H1 (cell line): ENCODE measurements around the gene FAM162A. TPM values are rescaled to one million over a fixed set of nuclear protein-coding genes. Genes with fewer than 3 reads are reported as not detected.

ENCODE experiments used
- CTCF ChIA-PET: fragments of 300-600 bp; sonication (Branson Sonifier 250); formaldehyde crosslinking; loops from one replicate; lab custom pipeline; 2021; ENCODE audit not compliant: partially characterized antibody; lab: Charles Lee
- POLR2A ChIA-PET: fragments of 300-600 bp; sonication (Branson Sonifier 250); formaldehyde crosslinking; loops from one replicate; lab custom pipeline; 2021; ENCODE audit warnings: inconsistent platforms; ENCODE audit not compliant: partially characterized antibody; lab: Charles Lee
- DNase-seq, 2 experiments: peaks; one replicate each; pipeline versions ENCODE4 v3.0.0 to v3.0.0-alpha.2; 2010 to 2022; ENCODE audit warnings: low spot score in 2 of 2, low read depth in 1 of 2, mixed read lengths in 1 of 2
- FAIRE-seq: peaks from 2 replicates; lab custom pipeline; 2011; peaks lifted over from hg19 to GRCh38; lab: Jason Lieb, UNC
- H2AFZ ChIP-seq: 2 replicates; pipeline ENCODE4 v1.8.1; 2012; ENCODE audit warnings: low read length, inconsistent platforms
- H2AK5ac ChIP-seq: 2 replicates; pipeline ENCODE4 v1.6.1; 2013; ENCODE audit warnings: low read depth, low read length
- H2BK120ac ChIP-seq: replicated peaks from 2 replicates; pipeline ENCODE3; 2013; ENCODE audit warnings: low read depth, low read length, inconsistent platforms
- H2BK12ac ChIP-seq: 2 replicates; pipeline ENCODE4 v1.6.1; 2013; ENCODE audit warnings: low read depth, low read length
- H2BK15ac ChIP-seq: 2 replicates; pipeline ENCODE4 v1.6.1; 2013; ENCODE audit warnings: low read length
- H2BK20ac ChIP-seq: 2 replicates; pipeline ENCODE4 v1.6.1; 2013; ENCODE audit warnings: low read length
- H2BK5ac ChIP-seq: 2 replicates; pipeline ENCODE4 v1.6.1; 2013; ENCODE audit warnings: low read depth, low read length
- H3K14ac ChIP-seq: 2 replicates; pipeline ENCODE4 v1.6.1; 2013; ENCODE audit warnings: inconsistent platforms; ENCODE audit not compliant: insufficient read length
- H3K18ac ChIP-seq: 2 replicates; pipeline ENCODE4 v1.6.1; 2013; ENCODE audit warnings: low read length; ENCODE audit errors: extremely low read depth
- H3K23ac ChIP-seq: 2 replicates; pipeline ENCODE4 v1.6.1; 2013; ENCODE audit warnings: inconsistent platforms; ENCODE audit not compliant: insufficient read length
- H3K23me2 ChIP-seq: 2 replicates; pipeline ENCODE4 v1.6.1; 2013; ENCODE audit warnings: low read depth, low read length
- H3K27ac ChIP-seq: 2 replicates; pipeline ENCODE4 v1.6.1; 2011; ENCODE audit warnings: low read depth, low read length, inconsistent platforms
- H3K27me3 ChIP-seq, 4 experiments: replicated peaks in 1 of 4; 1 replicate in 1 of 4; 2 replicates in 3 of 4; pipeline versions ENCODE4 v1.6.1 to v1.8.1; 2011 to 2013; ENCODE audit warnings: low read length in 3 of 4, mild to moderate bottlenecking in 3 of 4, inconsistent platforms in 2 of 4, mixed read lengths in 2 of 4, moderate library complexity in 1 of 4; ENCODE audit not compliant: control insufficient read depth in 3 of 4, insufficient read depth in 3 of 4; ENCODE audit errors: extremely low read depth in 1 of 4
- H3K36me3 ChIP-seq, 4 experiments: 2 replicates each; pipeline versions ENCODE4 v1.6.1 to v1.8.1; 2011 to 2013; ENCODE audit warnings: mild to moderate bottlenecking in 4 of 4, low read length in 3 of 4, moderate library complexity in 2 of 4, control low read depth in 1 of 4, inconsistent platforms in 1 of 4; ENCODE audit not compliant: insufficient read depth in 4 of 4, control insufficient read depth in 2 of 4
- H3K4ac ChIP-seq: replicated peaks from 2 replicates; pipeline ENCODE3; 2013; ENCODE audit warnings: low read length, low read depth, mixed read lengths, inconsistent platforms; ENCODE audit not compliant: insufficient read length
- H3K4me1 ChIP-seq, 4 experiments: replicated peaks in 1 of 4; 1 replicate in 1 of 4; 2 replicates in 3 of 4; pipeline versions ENCODE4 v1.6.1 to v1.8.1; 2011 to 2013; ENCODE audit warnings: low read length in 3 of 4, inconsistent platforms in 2 of 4, mixed read lengths in 1 of 4; ENCODE audit not compliant: insufficient read depth in 4 of 4, control insufficient read depth in 3 of 4
- H3K4me2 ChIP-seq, 2 experiments: 2 replicates each; pipeline versions ENCODE4 v1.6.1 to v1.8.1; 2011 to 2013; ENCODE audit warnings: low read depth in 2 of 2, low read length in 2 of 2, control low read depth in 1 of 2, inconsistent platforms in 1 of 2, mild to moderate bottlenecking in 1 of 2; ENCODE audit not compliant: insufficient read depth in 1 of 2
- H3K4me3 ChIP-seq, 4 experiments: fragments of 200-600, 300-600 bp in 1 of 4; sonication (generic), shearing (Covaris generic), sonication (Bioruptor Twin) in 1 of 4; 2 replicates each; pipeline versions ENCODE4 v1.5.1 to v1.8.1; 2011 to 2016; ENCODE audit warnings: low read length in 4 of 4, low read depth in 3 of 4, control low read depth in 2 of 4, inconsistent platforms in 2 of 4, mild to moderate bottlenecking in 2 of 4, mixed read lengths in 1 of 4, moderate library complexity in 1 of 4; ENCODE audit not compliant: insufficient read depth in 2 of 4; ENCODE audit errors: extremely low read depth in 1 of 4
- H3K56ac ChIP-seq: replicated peaks from 2 replicates; pipeline ENCODE3; 2013; ENCODE audit warnings: low read depth, mild to moderate bottlenecking, mixed read lengths, low read length, inconsistent platforms; ENCODE audit not compliant: insufficient read length
- H3K79me1 ChIP-seq: 2 replicates; pipeline ENCODE4 v1.6.1; 2013; ENCODE audit warnings: low read depth, low read length, control low read depth
- H3K79me2 ChIP-seq, 2 experiments: 2 replicates each; pipeline versions ENCODE4 v1.6.1 to v1.8.1; 2012 to 2013; ENCODE audit warnings: low read length in 2 of 2, mild to moderate bottlenecking in 2 of 2, inconsistent platforms in 1 of 2; ENCODE audit not compliant: insufficient read depth in 2 of 2, control insufficient read depth in 1 of 2
- H3K9ac ChIP-seq, 4 experiments: replicated peaks in 1 of 4; 1 replicate in 1 of 4; 2 replicates in 3 of 4; pipeline versions ENCODE4 v1.6.1 to v1.8.1; 2011 to 2013; ENCODE audit warnings: low read depth in 3 of 4, low read length in 3 of 4, control low read depth in 2 of 4, mild to moderate bottlenecking in 2 of 4, moderate library complexity in 2 of 4, inconsistent platforms in 1 of 4; ENCODE audit errors: extremely low read depth in 1 of 4
- H3K9me3 ChIP-seq, 2 experiments: 2 replicates each; pipeline versions ENCODE4 v1.6.1 to v1.8.1; 2012 to 2013; ENCODE audit warnings: mild to moderate bottlenecking in 2 of 2, moderate library complexity in 2 of 2, control low read depth in 1 of 2, inconsistent platforms in 1 of 2, low read depth in 1 of 2, low read length in 1 of 2, mixed read lengths in 1 of 2; ENCODE audit not compliant: insufficient read depth in 2 of 2
- H4K20me1 ChIP-seq, 2 experiments: replicated peaks in 1 of 2; 2 replicates each; pipeline versions ENCODE3 to v1.8.1; 2011 to 2013; ENCODE audit warnings: inconsistent platforms in 2 of 2, low read length in 2 of 2, mild to moderate bottlenecking in 1 of 2; ENCODE audit not compliant: insufficient read depth in 2 of 2, control insufficient read depth in 1 of 2
- H4K5ac ChIP-seq: 2 replicates; pipeline ENCODE4 v1.6.1; 2013; ENCODE audit warnings: low read length, low read depth, mixed read lengths, inconsistent platforms; ENCODE audit not compliant: insufficient read length
- H4K8ac ChIP-seq: 2 replicates; pipeline ENCODE4 v1.8.0; 2013; ENCODE audit warnings: mild to moderate bottlenecking, moderate library complexity, low read length, inconsistent platforms; ENCODE audit not compliant: insufficient read depth; ENCODE audit errors: extremely low read depth
- H4K91ac ChIP-seq: replicated peaks from 2 replicates; pipeline ENCODE3; 2013; ENCODE audit warnings: low read length, mixed read lengths, inconsistent platforms; ENCODE audit not compliant: insufficient read length
- FOSL1 ChIP-seq: IDR thresholded peaks from 2 replicates; pipeline ENCODE4 v1.6.1; 2011; ENCODE audit warnings: mild to moderate bottlenecking, low read depth, low read length, moderate library complexity; ENCODE audit not compliant: insufficient read depth
- HDAC2 ChIP-seq, 2 experiments: fragments of 300-600 bp in 1 of 2; sonication (generic) in 1 of 2; IDR thresholded peaks; 2 replicates each; pipeline ENCODE4 v1.6.1; 2011 to 2012; ENCODE audit warnings: low read depth in 2 of 2, low read length in 2 of 2, mild to moderate bottlenecking in 2 of 2, moderate library complexity in 2 of 2, borderline replicate concordance in 1 of 2, inconsistent platforms in 1 of 2
- RAD21 ChIP-seq, 2 experiments: IDR thresholded peaks in 1 of 2; conservative IDR thresholded peaks in 1 of 2; 2 replicates each; pipeline ENCODE4 v1.6.1; 2011; ENCODE audit warnings: low read depth in 2 of 2, low read length in 2 of 2, improper control_type of control experiment in 1 of 2, inconsistent platforms in 1 of 2, mild to moderate bottlenecking in 1 of 2, moderate library complexity in 1 of 2
- TCF12 ChIP-seq: IDR thresholded peaks from 2 replicates; pipeline ENCODE4 v1.6.1; 2011; ENCODE audit warnings: low read depth, mild to moderate bottlenecking, low read length
- USF2 ChIP-seq: IDR thresholded peaks from 2 replicates; pipeline ENCODE4 v1.6.1; 2011; ENCODE audit warnings: low read length, improper control_type of control experiment
- WGBS, 2 experiments: shearing (Covaris generic) in 1 of 2; methylation state at CpG; one replicate each; pipeline versions ENCODE4 v1.1.6 to v1.1.7; 2013 to 2015; ENCODE audit warnings: low lambda C conversion rate in 2 of 2, mixed read lengths in 2 of 2, inconsistent platforms in 1 of 2, low coverage in 1 of 2, missing lambda C conversion rate in 1 of 2; ENCODE audit not compliant: insufficient replicate concordance in 2 of 2, insufficient coverage in 1 of 2, insufficient read length in 1 of 2; ENCODE audit errors: extremely low coverage in 1 of 2, missing lambda C conversion rate in 1 of 2; 5-methylcytosine and 5-hydroxymethylcytosine counted together
- polyA plus RNA-seq, 7 experiments: library from polyadenylated mRNA; depleted of rRNA in 3 of 7; stranded (reverse) in 5 of 7; unstranded in 2 of 7; fragments of >200 nt in 5 of 7; fragments of 200-250 nt in 2 of 7; gene quantifications; 1 replicate in 5 of 7; 2 replicates in 1 of 7; 4 replicates in 1 of 7; pipeline versions ENCODE4 v1.2.1 to v1.2.3, GENCODE V29; 2011 to 2013; ENCODE audit warnings: missing spikeins in 2 of 7, mixed read lengths in 2 of 7
- total RNA-seq: library from RNA; stranded (reverse); fragmentation: NEBNext Ultra II Directional; extraction: Animal tissue kit (Norgen Biotek cat#: 25700); gene quantifications from 2 replicates; pipeline ENCODE4 v1.2.1, GENCODE V29; 2021

Gene FAM162A
- total and polyA plus RNA-seq, 2 of the 8 experiments (the other 6 are each of a cell fraction or from before 2014, with no cell fraction given), result 38.2 to 59.7 TPM

GRCh38 chr3:122397201-122397600 is 13.2 kb downstream of the FAM162A start:
- Histone ChIP-seq H4K20me1 (no peaks in the 10 kb centered on the region), H3K56ac (no peak overlapping the region), H2BK5ac (no peak overlapping the region), H2BK20ac (no peak overlapping the region), H3K9ac (no peak overlapping the region), H3K18ac (no peak overlapping the region), H3K79me1 (no peaks in the 10 kb centered on the region; the same call in 1 of the 2 replicates), H3K23ac (no peak overlapping the region), H3K27ac (no peak overlapping the region), H2BK15ac (no peak overlapping the region), H2AK5ac (no peak overlapping the region), H2AFZ (no peak overlapping the region), H2BK120ac (no peak overlapping the region), H4K91ac (no peak overlapping the region), H3K4me2 (no peak overlapping the region), H3K14ac (no peak overlapping the region), H3K27me3 (no peaks in the 10 kb centered on the region), H3K4ac (no peak overlapping the region), H4K5ac (no peak overlapping the region), H3K36me3 (no peaks in the 10 kb centered on the region; a peak in 2 of 8 replicates), H3K4me1 (no peaks in the 10 kb centered on the region), H3K9me3 (no peaks in the 10 kb centered on the region), H3K23me2 (no peaks in the 10 kb centered on the region), H3K79me2 (0 out of 4 replicates have a peak, but pooled peaks cover 0 to 2% of the 10 kb centered on the region in 2 experiments), H3K4me3 (no peak overlapping the region), H4K8ac (no peak overlapping the region), H2BK12ac (no peak overlapping the region)
- FAIRE-seq, result no peak
- 79% methylated on average over 1 of the region's 1 CpG; no CpG with 5 or more reads in 1 of the 2 experiments for WGBS, 2 experiments
- no peak for DNase-seq
- ChIA-PET POLR2A (no interaction called here), CTCF (interaction anchor here (0.7 kb wide), 1 partner anchor 282 kb away, joined by 3 read pairs; no protein-coding TSS in a partner anchor)
- TF ChIP-seq USF2 (no peak), RAD21 (IDR thresholded peaks at IDR 0.05 in 1 of 2, conservative IDR thresholded peaks at IDR 0.05 in 1 of 2; ENCODE audit: low read depth in 2 of 2, low read length in 2 of 2) (no peak), HDAC2 (IDR thresholded peaks at IDR 0.05; ENCODE audit: borderline replicate concordance in 1 of 2, low read depth in 2 of 2, low read length in 2 of 2) (no peak), FOSL1 (no peak), TCF12 (no peak)
